ENCODE measurements around the gene SCLY.

Gene SCLY

GRCh38 chr2:238129166-238130010 lies 68.6 kb downstream of the SCLY start:
- TF ChIP-seq CTCF (IDR thresholded peaks at IDR 0.05; ENCODE audit: insufficient read depth, low read length, missing control alignments): no peak
- no peak for DNase-seq (ENCODE audit: low read depth, low spot score)
- CTCF ChIA-PET: no interaction called here
- no peak overlapping the region for H3K4me3 ChIP-seq (ENCODE audit: low read depth, low read length)
- POLR2A ChIA-PET: no interaction called here

- CTCF ChIA-PET: no interaction called here
- no peak for DNase-seq (ENCODE audit: low read depth, low spot score)
- TF ChIP-seq CTCF (IDR thresholded peaks at IDR 0.05; ENCODE audit: insufficient read depth, low read length, missing control alignments): no peak
- POLR2A ChIA-PET: no interaction called here
- no peak overlapping the region for H3K4me3 ChIP-seq (ENCODE audit: low read depth, low read length)
These were observed 69.4 kb downstream of the SCLY start for GRCh38 chr2:238130111-238130695.

- no peak for TF ChIP-seq CTCF (IDR thresholded peaks at IDR 0.05; ENCODE audit: insufficient read depth, low read length, missing control alignments)
- POLR2A ChIA-PET: no interaction called here
- H3K4me3 ChIP-seq (ENCODE audit: low read depth, low read length): no peak overlapping the region
- no peak for DNase-seq (ENCODE audit: low read depth, low spot score)
- CTCF ChIA-PET: no interaction called here
These were observed 70.2 kb downstream of the SCLY start for GRCh38 chr2:238130696-238131628.

- POLR2A ChIA-PET: no interaction called here
- CTCF ChIA-PET: no interaction called here
- H3K4me3 ChIP-seq (ENCODE audit: low read depth, low read length): no peak overlapping the region
- no peak for DNase-seq (ENCODE audit: low read depth, low spot score)
- TF ChIP-seq CTCF (IDR thresholded peaks at IDR 0.05; ENCODE audit: insufficient read depth, low read length, missing control alignments): no peak
These were observed 71.1 kb downstream of the SCLY start for GRCh38 chr2:238131761-238132462.

GRCh38 chr2:238132463-238133450 lies 72.0 kb downstream of the SCLY start:
- CTCF ChIA-PET: no interaction called here
- POLR2A ChIA-PET: no interaction called here
- TF ChIP-seq CTCF (IDR thresholded peaks at IDR 0.05; ENCODE audit: insufficient read depth, low read length, missing control alignments): no peak
- no peak overlapping the region for H3K4me3 ChIP-seq (ENCODE audit: low read depth, low read length)
- no peak for DNase-seq (ENCODE audit: low read depth, low spot score)
